ENCODE measurements around the gene GBF1.

The GBF1 gene

DNA sequence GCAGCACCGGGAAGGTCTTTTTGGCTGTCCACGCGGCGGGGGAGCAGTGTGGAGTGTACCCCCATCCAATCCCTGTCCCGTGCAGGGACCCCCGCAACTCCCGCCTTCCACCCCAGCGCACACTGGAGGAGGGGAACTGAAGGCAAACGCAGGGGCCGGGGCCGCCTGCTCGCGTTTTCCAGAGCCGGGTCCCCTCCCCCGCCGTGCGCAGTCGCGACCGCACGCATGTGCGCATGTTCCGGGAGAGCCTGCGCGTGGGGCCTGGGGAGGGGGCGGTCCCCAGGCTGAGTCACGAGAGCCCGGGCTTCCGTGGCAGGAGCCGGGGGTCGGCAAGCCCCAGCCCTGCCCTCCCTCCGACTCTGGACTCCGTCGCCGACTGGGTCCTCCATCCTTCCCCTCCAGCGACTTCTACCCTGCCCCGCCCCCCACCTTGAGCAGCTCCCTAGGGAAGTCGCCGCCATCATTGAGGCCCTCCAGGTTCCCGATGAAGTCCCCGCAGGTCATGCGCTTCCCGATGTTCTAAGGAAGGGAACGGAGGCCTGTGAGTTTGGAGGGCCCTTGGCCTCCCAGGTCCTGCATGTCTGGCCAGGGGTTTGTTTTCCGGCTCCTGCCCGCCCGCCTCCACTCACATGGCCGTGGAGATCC lies 165.2 kb downstream of the GBF1 start:
- no peak for DNase-seq

- DNase-seq, result peak; percentile 21
Observed at GRCh38 chr10:102411341-102412255, 166.3 kb downstream of the GBF1 start.

- DNase-seq, result no peak
Observed at GRCh38 chr10:102412293-102412692, 167.0 kb downstream of the GBF1 start.

- peak; percentile 79 for DNase-seq
Observed at GRCh38 chr10:102413053-102413705, 167.8 kb downstream of the GBF1 start.

DNA sequence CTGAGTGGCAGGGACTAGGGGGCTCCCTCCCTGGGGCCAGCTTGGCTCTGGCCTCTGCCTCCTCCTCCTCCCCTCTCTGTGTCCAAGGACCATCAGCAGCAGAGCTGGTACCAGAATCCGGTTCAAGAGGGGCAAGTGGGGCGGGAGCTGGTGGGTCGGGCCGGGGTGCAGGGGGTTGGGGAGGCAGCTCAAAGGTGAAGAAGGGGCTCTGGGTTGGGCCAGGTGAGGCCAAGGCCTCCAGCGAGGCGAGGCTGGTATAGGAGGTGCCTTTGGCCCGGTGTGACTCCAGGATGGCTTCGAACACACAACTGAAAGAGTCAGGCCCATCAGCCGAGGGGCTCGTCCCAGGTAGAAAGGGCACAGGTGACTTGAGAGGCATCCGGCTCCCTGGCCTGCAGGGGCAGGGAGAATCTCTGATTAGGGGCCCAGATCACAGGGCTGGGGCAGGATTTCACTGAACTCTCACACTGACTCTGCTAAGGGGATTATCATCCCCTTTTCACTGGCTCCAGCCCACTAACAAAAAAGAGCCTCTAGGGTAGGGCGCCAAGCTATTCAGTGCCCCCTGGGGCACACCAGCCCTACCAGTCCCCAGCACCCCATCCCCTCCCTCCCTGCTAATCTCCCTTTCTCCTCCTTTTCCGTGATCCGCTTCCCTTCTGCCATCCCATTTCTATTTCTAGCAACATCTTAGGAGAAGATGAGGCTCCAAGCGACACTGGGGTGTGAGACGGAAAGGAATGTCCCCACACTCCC lies 168.7 kb downstream of the GBF1 start:
- DNase-seq, result peak; percentile 69

- DNase-seq, result no peak
Observed at GRCh38 chr10:102414749-102415148, 169.4 kb downstream of the GBF1 start.

DNA sequence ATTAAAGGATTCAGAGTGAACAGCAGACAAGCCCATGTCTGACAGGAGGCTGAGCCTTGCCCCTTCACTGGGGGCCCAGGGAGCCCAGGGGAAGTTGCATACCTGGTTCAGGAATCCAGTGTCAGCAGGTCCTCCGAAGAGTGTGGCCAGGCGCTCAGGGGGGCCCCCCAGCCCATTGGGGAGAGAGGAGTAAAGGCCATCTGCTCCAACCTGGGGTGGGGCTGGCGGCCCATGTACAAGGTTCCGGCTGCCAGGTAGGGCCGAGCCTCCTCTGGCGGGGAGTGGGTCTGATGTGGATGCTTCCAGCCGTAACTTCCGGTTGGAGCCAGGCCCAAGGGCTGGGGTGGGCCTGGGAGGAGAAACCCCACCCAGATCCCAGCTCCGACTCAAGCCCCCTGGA lies 171.0 kb downstream of the GBF1 start:
- peak; percentile 61 for DNase-seq

DNA sequence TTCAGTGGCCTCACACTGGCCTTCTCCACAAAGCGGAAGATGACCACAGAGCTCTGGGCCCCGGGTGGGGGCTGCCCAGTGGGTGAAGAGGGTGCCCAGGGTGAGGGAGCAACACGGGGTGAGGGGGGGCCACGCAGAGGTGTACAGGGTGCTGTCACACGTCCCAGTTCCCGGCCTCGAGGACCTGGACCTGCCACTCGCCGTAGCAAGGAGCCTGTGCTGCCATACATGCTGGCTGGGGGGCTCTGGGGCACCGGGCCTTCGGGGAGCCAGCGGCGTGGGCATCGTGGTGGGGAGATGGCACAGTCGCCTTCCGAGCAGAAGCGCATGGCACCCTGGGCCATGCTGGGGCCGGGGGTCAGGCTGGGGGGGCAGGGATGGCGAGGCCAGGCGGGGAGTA lies 171.4 kb downstream of the GBF1 start:
- no peak for DNase-seq

DNA sequence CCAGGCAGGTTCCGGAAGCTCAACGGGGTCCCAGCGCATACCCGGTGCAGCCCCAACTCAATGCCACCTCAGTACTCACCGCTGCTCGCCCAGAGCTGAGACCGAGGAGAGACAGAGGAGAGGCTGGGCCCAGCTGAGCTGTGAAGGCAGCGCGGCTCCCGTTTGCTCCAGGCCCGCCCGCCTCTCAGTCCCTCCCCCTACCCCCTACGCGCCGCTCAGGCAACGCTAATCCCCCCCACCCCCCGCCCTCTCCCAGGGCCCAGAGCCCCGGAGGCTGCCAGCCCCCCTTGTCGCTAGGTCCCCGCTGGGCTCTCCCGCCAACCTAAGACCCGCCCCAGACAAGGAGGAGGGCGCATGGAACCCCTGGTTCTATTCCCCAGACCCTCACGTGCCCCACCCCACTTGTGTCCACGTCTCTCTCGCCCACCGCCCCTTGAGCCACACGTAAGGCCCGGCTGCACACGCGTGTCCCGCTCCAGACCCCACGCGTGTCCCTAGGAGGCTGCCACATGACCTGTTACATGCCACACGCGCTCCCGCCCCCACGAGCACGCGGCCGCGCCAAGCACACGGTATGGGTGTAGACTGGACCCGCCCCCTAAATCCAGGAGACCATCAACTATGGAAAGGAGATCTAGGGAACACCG lies 173.4 kb downstream of the GBF1 start, which contains the start of gene PSD:
TSS of gene PSD (minus strand) at position 164 of the 647 bp plus-strand sequence. CDS start 1,747 bp downstream, outside the sequence.
- peak; percentile 96 for DNase-seq

- peak; percentile 90 for DNase-seq
Observed at GRCh38 chr10:102419269-102420180, 174.2 kb downstream of the GBF1 start.

DNA sequence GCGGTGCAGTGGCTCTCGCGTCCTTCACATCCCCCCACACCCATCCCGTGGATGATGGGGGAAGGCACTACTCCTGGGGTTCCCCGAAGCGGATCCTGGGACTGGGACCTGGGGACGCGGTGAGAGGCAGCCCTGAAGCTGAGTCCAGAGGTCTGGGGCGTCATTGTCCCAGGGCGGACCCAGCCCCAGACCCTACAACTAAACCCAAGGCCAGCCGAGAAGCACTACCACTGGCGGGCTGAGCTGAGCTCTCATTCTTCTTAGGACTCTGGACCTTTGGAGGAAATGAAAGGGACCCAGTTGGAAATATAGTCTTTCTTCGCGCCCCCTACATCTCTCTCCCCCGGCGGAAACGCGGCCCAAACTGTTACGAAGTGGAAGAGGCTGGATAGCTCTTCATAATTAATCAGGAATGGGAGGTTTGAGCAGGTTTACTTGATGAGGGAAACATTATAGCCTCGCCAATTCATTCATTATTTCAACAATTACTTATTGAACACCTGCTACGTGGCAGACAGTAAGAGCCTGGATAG lies 174.9 kb downstream of the GBF1 start:
- no peak for DNase-seq

DNA sequence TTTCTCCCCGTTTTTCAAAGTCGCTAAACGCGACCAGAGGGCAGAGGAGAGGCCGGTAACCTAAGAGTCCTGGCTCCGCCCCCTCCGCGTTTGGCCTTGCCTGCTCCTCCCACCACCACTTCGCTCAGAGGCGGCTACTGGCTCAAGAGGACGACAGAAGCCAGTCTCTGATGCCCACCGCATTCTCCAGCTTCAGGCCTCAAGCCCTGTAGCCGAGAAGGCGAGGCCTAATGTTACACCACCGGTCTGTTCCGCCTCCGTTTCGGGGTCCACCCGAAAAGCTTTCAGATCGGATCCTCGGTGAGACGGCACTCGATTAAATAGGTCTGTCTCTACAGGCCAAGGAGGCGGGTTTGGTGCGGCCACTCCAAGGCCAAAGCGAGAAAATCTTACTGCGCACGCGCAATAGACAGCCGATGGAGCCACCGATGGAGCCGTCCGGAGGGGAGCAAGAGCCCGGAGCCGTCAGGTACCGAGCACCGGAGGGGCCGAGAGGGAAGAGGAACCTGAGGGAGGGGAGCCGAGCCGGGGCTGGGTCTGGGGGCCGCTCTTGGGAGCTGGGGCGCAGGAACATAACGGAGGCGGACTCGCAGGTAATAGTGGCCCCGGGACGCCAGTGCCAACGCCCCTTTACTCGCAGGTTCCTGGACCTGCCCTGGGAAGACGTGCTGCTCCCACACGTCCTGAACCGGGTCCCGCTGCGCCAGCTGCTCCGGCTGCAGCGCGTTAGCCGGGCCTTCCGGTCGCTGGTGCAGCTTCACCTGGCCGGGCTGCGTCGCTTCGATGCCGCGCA lies 175.6 kb downstream of the GBF1 start, which contains the start of gene FBXL15:
TSS of gene FBXL15 (plus strand) at position 123 of the 793 bp plus-strand sequence. CDS start at position 417, 294 bp downstream.
- peak; percentile 98 for DNase-seq

DNA sequence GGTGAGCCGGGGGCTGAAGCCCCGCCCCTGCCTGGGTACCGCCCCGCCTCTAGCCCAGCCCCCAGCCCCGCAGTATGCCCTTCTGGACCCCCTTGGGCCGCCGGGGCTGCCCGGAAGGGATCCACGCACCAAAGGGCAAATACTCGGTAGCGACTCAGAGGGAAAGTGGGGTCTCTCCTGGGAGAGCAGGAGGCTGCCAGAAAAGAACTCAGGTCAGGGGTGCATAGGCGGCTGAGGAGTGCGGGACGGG lies 176.1 kb downstream of the GBF1 start:
- no peak for DNase-seq

DNA sequence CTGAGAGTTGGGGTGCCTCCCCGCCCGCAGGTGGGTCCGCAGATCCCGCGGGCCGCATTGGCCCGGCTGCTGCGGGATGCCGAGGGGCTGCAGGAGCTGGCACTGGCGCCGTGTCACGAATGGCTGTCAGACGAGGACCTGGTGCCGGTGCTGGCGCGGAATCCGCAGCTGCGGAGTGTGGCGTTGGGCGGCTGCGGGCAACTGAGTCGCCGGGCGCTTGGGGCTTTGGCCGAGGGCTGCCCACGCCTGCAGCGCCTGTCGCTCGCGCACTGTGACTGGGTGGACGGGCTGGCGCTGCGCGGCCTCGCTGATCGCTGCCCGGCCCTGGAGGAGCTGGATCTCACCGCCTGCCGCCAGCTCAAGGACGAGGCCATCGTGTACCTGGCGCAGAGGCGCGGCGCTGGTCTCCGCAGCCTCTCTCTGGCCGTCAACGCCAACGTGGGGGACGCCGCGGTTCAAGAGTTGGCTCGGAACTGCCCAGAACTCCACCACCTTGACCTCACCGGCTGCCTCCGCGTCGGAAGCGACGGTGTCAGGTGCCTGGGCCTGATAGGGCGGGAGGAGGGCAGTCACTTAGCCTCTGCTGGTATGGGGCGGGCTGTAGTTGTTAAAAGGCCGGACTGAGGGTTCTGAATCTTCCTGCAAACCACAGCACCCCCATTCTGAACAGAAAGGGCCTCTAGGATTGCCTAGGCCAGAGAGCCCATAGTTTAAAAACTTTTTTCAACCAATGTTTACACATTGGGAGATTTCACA lies 176.6 kb downstream of the GBF1 start:
- DNase-seq, result peak; percentile 37

DNA sequence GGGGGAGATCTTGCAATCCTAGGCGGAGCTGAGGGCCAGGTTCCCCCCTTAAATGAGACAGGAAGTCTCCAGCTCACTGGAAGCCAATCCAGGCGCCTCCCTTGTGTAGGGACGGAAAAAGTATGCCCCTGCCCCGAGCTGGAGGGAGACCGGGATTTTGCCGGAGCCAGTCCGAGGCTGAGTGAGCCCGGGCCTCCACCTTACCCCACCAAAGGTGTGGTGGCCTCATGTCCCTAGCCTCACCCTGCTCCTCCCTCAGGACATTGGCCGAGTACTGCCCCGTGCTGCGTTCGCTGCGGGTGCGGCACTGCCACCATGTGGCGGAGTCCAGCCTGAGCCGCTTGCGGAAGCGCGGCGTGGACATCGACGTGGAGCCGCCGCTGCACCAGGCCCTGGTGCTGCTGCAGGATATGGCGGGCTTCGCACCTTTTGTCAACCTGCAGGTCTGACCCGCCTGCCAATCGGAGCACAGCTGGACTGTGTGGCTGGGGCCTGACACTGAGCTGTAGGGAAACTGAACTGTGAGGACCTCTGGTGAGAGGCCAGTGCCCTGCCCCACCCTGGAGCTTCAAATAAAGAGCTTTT lies 177.3 kb downstream of the GBF1 start:
- peak; percentile 74 for DNase-seq

- no peak for DNase-seq
Observed at GRCh38 chr10:102423372-102423968, 178.1 kb downstream of the GBF1 start.

DNA sequence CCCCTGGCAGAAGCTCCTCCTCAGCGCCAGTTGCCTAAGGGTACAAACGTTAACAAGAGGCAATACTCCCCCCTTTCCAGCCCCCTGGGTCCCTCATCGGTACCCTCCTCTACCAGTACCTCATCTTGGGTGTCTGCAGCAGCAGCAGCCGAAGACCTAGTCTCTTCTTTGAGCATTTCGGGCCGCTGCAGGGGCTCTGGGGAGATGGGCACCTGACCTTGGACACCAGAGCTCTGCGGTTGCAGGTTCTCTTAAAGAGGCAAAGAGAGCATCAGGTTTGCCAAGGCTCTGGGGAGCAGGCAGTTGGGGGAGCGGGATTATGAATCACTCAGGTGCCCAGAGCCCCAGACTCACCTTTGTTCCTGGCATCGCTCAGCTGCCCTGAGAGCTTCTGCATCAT lies 178.8 kb downstream of the GBF1 start:
- DNase-seq, result no peak

DNA sequence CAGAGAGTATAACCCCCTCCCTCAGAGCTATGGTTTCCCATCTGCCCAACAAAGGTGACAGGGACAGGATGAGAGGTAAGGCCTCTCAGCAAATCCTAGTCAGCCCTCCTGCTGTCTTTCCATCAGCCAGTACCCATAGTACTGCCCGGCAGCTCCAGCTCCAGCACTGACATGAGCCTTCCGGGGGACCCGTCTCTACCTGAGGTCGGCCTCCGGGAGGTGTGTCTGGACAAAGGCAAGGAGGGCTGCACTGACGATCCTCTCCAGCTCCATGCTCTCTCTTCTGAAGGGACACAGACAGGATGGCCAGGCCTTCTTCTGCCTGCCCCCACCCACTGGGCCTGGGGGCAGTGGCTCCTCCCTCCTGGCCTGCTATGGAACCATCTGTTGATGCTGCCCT lies 179.6 kb downstream of the GBF1 start:
- DNase-seq, result no peak

GRCh38 chr10:102425444-102425843 lies 180.1 kb downstream of the GBF1 start:
- no peak for DNase-seq

All from NCI-H82 (cell line).